ENCODE results near the gene NIN.

The NIN gene

DNA sequence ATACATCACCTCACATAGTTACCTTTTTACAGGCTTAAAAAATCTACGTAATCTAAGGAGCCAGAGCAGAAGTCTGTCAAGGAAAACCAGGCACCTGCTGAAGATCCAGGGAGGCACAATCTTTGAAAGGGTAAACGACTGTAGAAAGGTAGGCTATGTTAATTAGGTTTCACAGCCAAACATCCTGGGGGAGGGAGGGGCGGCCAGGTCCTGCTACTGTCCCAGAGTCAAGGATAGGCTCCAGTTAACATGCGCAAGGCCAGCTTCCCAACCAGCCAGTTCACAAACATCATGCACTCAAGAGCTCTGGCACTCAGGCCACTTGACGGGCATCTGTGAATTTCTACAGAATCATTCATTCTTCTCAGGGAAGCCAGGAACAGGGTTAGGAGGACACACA lies 22.9 kb downstream of the NIN start:
- no peak overlapping the region for H3K4me3 ChIP-seq (ENCODE audit: low read depth, low read length)
- DNase-seq = no peak
- no peak overlapping the region for H3K27ac ChIP-seq
- in situ Hi-C loops (cut with HindIII; ENCODE audit: low pct_ligation_motif_present, low sequenced_read_pairs) = no loop called here
- TF ChIP-seq, protein P1, sequence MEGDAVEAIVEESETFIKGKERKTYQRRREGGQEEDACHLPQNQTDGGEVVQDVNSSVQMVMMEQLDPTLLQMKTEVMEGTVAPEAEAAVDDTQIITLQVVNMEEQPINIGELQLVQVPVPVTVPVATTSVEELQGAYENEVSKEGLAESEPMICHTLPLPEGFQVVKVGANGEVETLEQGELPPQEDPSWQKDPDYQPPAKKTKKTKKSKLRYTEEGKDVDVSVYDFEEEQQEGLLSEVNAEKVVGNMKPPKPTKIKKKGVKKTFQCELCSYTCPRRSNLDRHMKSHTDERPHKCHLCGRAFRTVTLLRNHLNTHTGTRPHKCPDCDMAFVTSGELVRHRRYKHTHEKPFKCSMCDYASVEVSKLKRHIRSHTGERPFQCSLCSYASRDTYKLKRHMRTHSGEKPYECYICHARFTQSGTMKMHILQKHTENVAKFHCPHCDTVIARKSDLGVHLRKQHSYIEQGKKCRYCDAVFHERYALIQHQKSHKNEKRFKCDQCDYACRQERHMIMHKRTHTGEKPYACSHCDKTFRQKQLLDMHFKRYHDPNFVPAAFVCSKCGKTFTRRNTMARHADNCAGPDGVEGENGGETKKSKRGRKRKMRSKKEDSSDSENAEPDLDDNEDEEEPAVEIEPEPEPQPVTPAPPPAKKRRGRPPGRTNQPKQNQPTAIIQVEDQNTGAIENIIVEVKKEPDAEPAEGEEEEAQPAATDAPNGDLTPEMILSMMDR (IDR thresholded peaks at IDR 0.05; ENCODE audit: low read depth, low read length, missing control alignments) = no peak
- H3K36me3 ChIP-seq (replicated peaks) = no peaks in the 10 kb centered on the region
- no peaks in the 10 kb centered on the region for H3K27me3 ChIP-seq (replicated peaks)

DNA sequence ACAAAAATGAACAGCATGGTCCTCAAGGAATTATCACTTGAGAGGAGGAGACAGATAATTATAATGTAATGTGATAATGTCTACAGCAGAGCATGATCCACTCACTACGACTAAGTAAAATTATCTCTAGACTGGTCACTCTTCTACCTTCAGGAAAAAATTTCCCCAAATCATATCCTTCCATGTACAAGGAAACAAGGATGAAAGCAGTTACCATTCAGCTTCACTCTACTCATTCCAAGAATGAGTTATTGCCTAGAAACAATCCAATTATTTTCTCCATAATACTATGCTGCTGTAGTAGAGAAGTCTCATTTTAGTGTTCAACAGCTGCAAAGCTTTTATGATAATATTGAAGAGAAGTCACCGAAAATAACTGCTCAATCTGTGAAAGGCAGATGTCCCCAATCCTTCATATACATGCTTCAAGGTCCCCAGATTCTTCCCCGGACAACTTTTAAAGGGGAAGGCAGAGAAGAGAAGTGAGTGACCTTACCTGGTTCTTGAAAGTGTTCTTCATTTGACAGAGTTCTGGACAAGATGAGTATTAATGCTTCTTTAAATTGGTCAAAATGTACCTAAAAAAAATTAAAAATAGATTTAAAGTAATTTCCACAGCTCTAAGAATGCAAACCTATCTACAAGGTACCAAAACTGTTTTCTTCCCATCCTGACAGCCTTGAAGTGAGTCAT lies 24.6 kb downstream of the NIN start:
- H3K27me3 ChIP-seq (replicated peaks) = no peaks in the 10 kb centered on the region
- TF ChIP-seq, protein P1 (IDR thresholded peaks at IDR 0.05; ENCODE audit: low read depth, low read length, missing control alignments) = no peak
- no peak for DNase-seq
- H3K27ac ChIP-seq = no peak overlapping the region
- in situ Hi-C loops (cut with HindIII; ENCODE audit: low pct_ligation_motif_present, low sequenced_read_pairs) = no loop called here
- no peaks in the 10 kb centered on the region for H3K36me3 ChIP-seq (replicated peaks)
- H3K4me3 ChIP-seq (ENCODE audit: low read depth, low read length) = no peak overlapping the region

DNA sequence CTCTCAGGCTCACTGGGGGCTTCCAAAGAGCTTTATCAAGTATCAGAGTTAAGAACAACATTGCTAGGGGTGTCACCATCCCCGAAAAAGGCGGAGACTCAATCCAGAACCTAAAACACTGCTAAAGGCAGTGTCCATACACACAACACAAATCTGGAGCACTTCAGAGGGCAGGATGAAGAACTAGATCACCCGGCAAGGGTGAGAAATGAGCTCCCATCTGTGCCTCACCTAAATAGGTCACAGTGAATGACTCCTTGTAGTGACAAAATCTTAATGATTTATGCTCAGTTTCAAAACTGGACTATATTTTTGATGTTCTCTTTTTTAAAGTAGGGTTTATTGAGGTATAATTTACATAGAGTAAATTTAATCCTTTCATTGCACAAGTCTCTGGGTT lies 25.6 kb downstream of the NIN start:
- DNase-seq = no peak
- no peaks in the 10 kb centered on the region for H3K27me3 ChIP-seq (replicated peaks)
- TF ChIP-seq, protein P1 (IDR thresholded peaks at IDR 0.05; ENCODE audit: low read depth, low read length, missing control alignments) = no peak
- H3K4me3 ChIP-seq (ENCODE audit: low read depth, low read length) = no peak overlapping the region
- no peak overlapping the region for H3K27ac ChIP-seq
- in situ Hi-C loops (cut with HindIII; ENCODE audit: low pct_ligation_motif_present, low sequenced_read_pairs) = no loop called here
- H3K36me3 ChIP-seq (replicated peaks) = no peaks in the 10 kb centered on the region

DNA sequence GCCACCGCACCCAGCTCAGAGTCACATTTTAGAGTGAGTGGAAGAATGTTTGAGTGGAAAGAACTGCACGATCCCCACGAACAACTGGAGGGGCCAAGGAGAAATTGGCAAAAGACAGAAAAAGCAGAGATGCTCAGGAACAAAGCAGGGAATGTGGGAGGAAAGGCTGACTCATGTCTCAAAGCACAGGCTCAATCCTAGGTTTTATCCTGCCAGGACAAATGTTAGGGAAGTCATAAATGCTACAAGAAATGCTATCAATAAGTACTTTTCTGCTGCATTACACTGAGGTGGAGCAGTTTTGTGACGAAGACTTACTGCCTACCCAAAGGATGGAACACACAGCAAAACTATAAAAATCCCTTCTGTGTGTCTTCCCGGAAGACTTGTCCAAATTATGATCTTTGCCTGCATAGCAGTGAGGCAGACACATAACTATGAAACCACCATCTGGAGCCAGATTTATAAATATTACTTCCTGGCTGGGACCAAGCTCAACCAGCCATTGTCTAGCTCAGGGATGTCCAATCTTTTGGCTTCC lies 26.7 kb downstream of the NIN start:
- Histone ChIP-seq H3K4me3 (ENCODE audit: low read depth, low read length) (no peak overlapping the region), H3K27ac (peak overlapping the region; percentile 29), H3K27me3 (replicated peaks) (no peaks in the 10 kb centered on the region), H3K36me3 (replicated peaks) (no peaks in the 10 kb centered on the region)
- DNase-seq = peak; percentile 38
- in situ Hi-C loops (cut with HindIII; ENCODE audit: low pct_ligation_motif_present, low sequenced_read_pairs) = no loop called here
- TF ChIP-seq, protein P1 (IDR thresholded peaks at IDR 0.05; ENCODE audit: low read depth, low read length, missing control alignments) = no peak

DNA sequence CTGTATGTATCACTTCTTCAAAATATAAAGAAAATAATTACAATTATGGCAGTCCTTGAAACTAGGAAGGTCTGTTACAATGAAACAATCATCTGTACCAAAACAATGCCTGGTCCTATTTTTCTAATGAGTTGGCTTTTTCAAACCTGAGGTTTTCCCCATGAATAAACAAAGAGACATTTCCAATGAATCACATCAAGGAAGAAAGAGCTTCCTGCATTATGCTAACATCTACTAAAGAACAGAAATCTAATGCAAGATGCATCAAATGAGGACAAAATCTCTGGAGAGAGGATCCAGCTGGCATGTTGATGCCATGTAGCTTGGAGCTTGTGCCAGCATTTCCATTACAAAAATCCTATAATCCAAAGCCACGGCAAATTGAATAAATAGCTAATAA lies 29.3 kb downstream of the NIN start:
- Histone ChIP-seq H3K27me3 (replicated peaks) (no peaks in the 10 kb centered on the region), H3K27ac (peak overlapping the region; percentile 79), H3K4me3 (ENCODE audit: low read depth, low read length) (no peak overlapping the region), H3K36me3 (replicated peaks) (no peaks in the 10 kb centered on the region)
- in situ Hi-C loops (cut with HindIII; ENCODE audit: low pct_ligation_motif_present, low sequenced_read_pairs) = no loop called here
- DNase-seq = peak; percentile 12
- TF ChIP-seq, protein P1 (IDR thresholded peaks at IDR 0.05; ENCODE audit: low read depth, low read length, missing control alignments) = no peak

DNA sequence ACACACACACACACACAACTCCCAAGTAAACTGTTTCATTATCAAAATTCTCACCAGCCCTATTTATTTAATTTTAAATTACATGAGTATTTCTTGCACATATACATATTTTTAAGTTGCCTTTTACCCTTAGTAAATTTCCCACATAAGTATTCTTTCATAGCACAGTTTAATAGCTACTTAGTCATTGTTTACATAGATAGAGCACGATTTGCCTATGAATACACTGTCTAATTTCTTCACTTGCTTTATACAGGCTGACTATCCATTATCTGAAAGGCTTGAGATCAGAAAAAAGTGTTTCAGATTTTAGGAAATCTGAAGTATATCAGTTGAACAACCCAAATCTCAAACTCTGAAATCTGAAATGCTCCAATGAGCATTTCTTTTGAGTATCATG lies 30.9 kb downstream of the NIN start:
- in situ Hi-C loops (cut with HindIII; ENCODE audit: low pct_ligation_motif_present, low sequenced_read_pairs) = no loop called here
- Histone ChIP-seq H3K27ac (no peak overlapping the region), H3K4me3 (ENCODE audit: low read depth, low read length) (no peak overlapping the region), H3K36me3 (replicated peaks) (no peaks in the 10 kb centered on the region), H3K27me3 (replicated peaks) (no peaks in the 10 kb centered on the region)
- DNase-seq = no peak
- TF ChIP-seq, protein P1 (IDR thresholded peaks at IDR 0.05; ENCODE audit: low read depth, low read length, missing control alignments) = no peak
